AG10803 (cell line): Measurements from ENCODE around the gene UQCR10.

Experiments
- DNase-seq: peaks from one replicate; pipeline ENCODE4 v3.0.0; 2010; ENCODE audit warnings: low read depth
- H3K4me3 ChIP-seq: 2 replicates; pipeline ENCODE4 v1.5.1; 2011; ENCODE audit warnings: mild to moderate bottlenecking, low read length, control low read depth
- TF ChIP-seq, protein P1 (sequence below): conservative IDR thresholded peaks from 2 replicates; pipeline ENCODE4 v1.5.1; 2011; ENCODE audit warnings: mild to moderate bottlenecking, low read length, control low read depth, inconsistent platforms

UQCR10 gene

GRCh38 chr22:29737251-29738117 lies 29.7 kb upstream of the UQCR10 start:
- H3K4me3 ChIP-seq: no peak overlapping the region
- DNase-seq: no peak
- TF ChIP-seq, protein P1, sequence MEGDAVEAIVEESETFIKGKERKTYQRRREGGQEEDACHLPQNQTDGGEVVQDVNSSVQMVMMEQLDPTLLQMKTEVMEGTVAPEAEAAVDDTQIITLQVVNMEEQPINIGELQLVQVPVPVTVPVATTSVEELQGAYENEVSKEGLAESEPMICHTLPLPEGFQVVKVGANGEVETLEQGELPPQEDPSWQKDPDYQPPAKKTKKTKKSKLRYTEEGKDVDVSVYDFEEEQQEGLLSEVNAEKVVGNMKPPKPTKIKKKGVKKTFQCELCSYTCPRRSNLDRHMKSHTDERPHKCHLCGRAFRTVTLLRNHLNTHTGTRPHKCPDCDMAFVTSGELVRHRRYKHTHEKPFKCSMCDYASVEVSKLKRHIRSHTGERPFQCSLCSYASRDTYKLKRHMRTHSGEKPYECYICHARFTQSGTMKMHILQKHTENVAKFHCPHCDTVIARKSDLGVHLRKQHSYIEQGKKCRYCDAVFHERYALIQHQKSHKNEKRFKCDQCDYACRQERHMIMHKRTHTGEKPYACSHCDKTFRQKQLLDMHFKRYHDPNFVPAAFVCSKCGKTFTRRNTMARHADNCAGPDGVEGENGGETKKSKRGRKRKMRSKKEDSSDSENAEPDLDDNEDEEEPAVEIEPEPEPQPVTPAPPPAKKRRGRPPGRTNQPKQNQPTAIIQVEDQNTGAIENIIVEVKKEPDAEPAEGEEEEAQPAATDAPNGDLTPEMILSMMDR: no peak

- no peak overlapping the region for H3K4me3 ChIP-seq
- TF ChIP-seq, protein P1: no peak
- DNase-seq: no peak
Measured at GRCh38 chr22:29738118-29738815, 28.9 kb upstream of the UQCR10 start.

- DNase-seq: no peak
- H3K4me3 ChIP-seq: no peak overlapping the region
- TF ChIP-seq, protein P1: no peak
Measured at GRCh38 chr22:29739346-29739875, 27.8 kb upstream of the UQCR10 start.

- no peak overlapping the region for H3K4me3 ChIP-seq
- DNase-seq: no peak
- TF ChIP-seq, protein P1: no peak
Measured at GRCh38 chr22:29740216-29740615, 27.0 kb upstream of the UQCR10 start.

DNA sequence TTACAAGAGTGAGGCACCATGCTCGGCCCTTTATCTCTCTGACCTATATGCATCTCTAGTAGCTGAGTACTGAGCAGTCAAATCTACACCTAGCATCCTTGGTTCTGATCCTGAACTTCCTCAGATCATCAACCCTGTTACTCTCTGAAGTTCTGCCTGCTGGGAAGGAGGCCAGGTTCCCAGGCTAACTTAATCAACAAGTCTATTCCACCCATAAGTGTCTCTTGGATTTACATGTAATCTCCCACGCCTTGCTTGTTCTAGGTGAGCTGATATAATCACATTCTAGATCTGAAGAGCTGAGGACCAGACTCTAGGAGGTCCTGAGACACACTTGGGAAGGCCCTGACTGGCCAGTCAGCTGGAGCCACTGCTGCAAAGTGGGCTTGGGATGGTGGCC lies 25.2 kb upstream of the UQCR10 start:
- no peak for DNase-seq
- no peak overlapping the region for H3K4me3 ChIP-seq
- TF ChIP-seq, protein P1: no peak

DNA sequence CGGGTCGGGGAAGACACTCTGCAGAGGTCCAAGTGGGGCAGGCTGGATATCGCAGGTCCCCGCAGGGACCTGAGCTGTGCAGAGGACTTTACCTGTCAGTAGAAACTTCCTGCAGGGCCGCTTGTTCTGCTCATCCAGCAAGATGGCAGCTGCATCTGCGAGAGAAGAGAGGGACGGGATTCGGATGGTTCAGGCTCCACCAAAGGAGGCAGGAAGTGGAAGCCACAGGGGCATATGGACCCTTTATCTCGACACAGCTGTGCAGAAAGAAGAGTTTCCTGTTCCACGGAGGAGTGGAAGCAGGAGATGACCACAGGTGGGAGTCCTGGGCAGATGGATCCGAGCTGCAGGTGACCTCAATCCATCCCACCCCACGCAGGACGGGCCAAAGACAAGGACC lies 24.8 kb upstream of the UQCR10 start:
- no peak overlapping the region for H3K4me3 ChIP-seq
- TF ChIP-seq, protein P1: no peak
- DNase-seq: no peak
